ENCODE results near the gene IFNA16.
"Not testable (repeated sequence)": the region's sequence is repeated elsewhere in the genome, so short reads cannot be mapped to it uniquely, and the experiment has no call there.

The IFNA16 gene

GRCh38 chr9:21217211-21217610, at the start of gene IFNA16:
TSS of gene IFNA16 (minus strand) at chr9:21217311. CDS start at chr9:21217305, 6 bp downstream.
- not testable (repeated sequence) for DNase-seq

GRCh38 chr9:21265421-21266189, 48.5 kb upstream of the IFNA16 start:
- no peak for DNase-seq

- no peak for DNase-seq
Observed at GRCh38 chr9:21255538-21256212, 38.6 kb upstream of the IFNA16 start.

- DNase-seq, result no peak
Observed at GRCh38 chr9:21252721-21253547, 35.8 kb upstream of the IFNA16 start.

- DNase-seq, result no peak
Observed at GRCh38 chr9:21251638-21252037, 34.5 kb upstream of the IFNA16 start.

GRCh38 chr9:21251190-21251589, 34.1 kb upstream of the IFNA16 start:
- DNase-seq, result no peak

GRCh38 chr9:21244836-21245235, 27.7 kb upstream of the IFNA16 start:
- DNase-seq, result no peak

- DNase-seq, result no peak
Observed at GRCh38 chr9:21239911-21240310, 22.8 kb upstream of the IFNA16 start, which contains the start of gene IFNA14. TSS of gene IFNA14 (minus strand) at chr9:21240005. CDS start at chr9:21239935, 70 bp downstream.

GRCh38 chr9:21236360-21236714, 19.2 kb upstream of the IFNA16 start:
- not testable (repeated sequence) for DNase-seq

- peak; percentile 4 for DNase-seq
Observed at GRCh38 chr9:21235468-21236359, 18.6 kb upstream of the IFNA16 start.

- DNase-seq, result no peak
Observed at GRCh38 chr9:21234153-21234687, 17.1 kb upstream of the IFNA16 start.

GRCh38 chr9:21233258-21233657, 16.1 kb upstream of the IFNA16 start:
- DNase-seq, result no peak

- DNase-seq, result no peak
Observed at GRCh38 chr9:21228122-21228521, 11.0 kb upstream of the IFNA16 start, which contains the start of gene IFNA17. TSS of gene IFNA17 (minus strand) at chr9:21228222. CDS start at chr9:21228173, 49 bp downstream.

- not testable (repeated sequence) for DNase-seq
Observed at GRCh38 chr9:21213411-21214326, 3.4 kb downstream of the IFNA16 start.

GRCh38 chr9:21212160-21212559, 5.0 kb downstream of the IFNA16 start:
- not testable (repeated sequence) for DNase-seq

GRCh38 chr9:21210782-21211181, 6.3 kb downstream of the IFNA16 start:
- DNase-seq, result not testable (repeated sequence)

- no peak for DNase-seq
Observed at GRCh38 chr9:21210311-21210710, 6.8 kb downstream of the IFNA16 start.

GRCh38 chr9:21207043-21207442, 10.1 kb downstream of the IFNA16 start, which contains the start of gene IFNA10:
TSS of gene IFNA10 (minus strand) at chr9:21207143. CDS start at chr9:21207097, 46 bp downstream.
- not testable (repeated sequence) for DNase-seq

- no peak for DNase-seq
Observed at GRCh38 chr9:21205204-21205603, 11.9 kb downstream of the IFNA16 start.

- not testable (repeated sequence) for DNase-seq
Observed at GRCh38 chr9:21202105-21202504, 15.0 kb downstream of the IFNA16 start, which contains the start of gene IFNA7. TSS of gene IFNA7 (minus strand) at chr9:21202205. CDS start at chr9:21202165, 40 bp downstream.

Measured in NCI-H446 treated with DMSO at 0.1 percent for 48 hours (cell line).